CD4-positive, alpha-beta T cell treated with Interferon gamma for 1 hour (primary cell): ENCODE results near the gene TUBB4A.
A peak's percentile ranks its signal among the peaks of the same experiment; 100 is the strongest.
"Not testable (repeated sequence)": the region's sequence is repeated elsewhere in the genome, so short reads cannot be mapped to it uniquely, and the experiment has no call there.

Experiments
- DNase-seq: peaks from one replicate; pipeline ENCODE4 v3.0.0-alpha.2; 2020

Gene TUBB4A

GRCh38 chr19:6522712-6523111 is 20.6 kb upstream of the TUBB4A start:
- DNase-seq, result no peak

- DNase-seq, result peak; percentile 78
Measured at GRCh38 chr19:6521718-6522646, 19.9 kb upstream of the TUBB4A start.

- no peak for DNase-seq
Measured at GRCh38 chr19:6519289-6519688, 17.2 kb upstream of the TUBB4A start.

GRCh38 chr19:6518145-6518911 is 16.2 kb upstream of the TUBB4A start:
- DNase-seq, result peak; percentile 21

- DNase-seq, result peak; percentile 85
Measured at GRCh38 chr19:6516659-6517291, 14.7 kb upstream of the TUBB4A start.

- peak; percentile 77 for DNase-seq
Measured at GRCh38 chr19:6516018-6516658, 14.0 kb upstream of the TUBB4A start.

GRCh38 chr19:6514926-6515544 is 12.9 kb upstream of the TUBB4A start:
- DNase-seq, result no peak

DNA sequence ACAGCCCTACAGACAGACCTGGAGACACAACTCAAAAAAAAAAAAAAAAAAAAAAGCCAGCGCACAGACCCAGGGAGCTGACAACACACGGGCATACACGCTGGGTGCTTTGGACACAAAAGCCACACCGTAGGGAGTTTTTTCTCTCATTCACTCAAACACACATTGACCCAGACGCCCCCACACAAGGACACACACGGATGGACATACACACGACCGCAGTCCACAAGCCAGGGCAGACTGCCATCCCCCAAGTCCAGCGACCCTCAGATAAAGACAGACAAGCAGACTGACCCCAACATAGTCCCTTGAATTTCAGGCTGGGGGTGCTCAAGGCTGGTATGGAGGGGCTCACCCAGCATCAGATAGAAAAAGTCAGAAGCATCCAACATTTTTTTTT is 12.0 kb upstream of the TUBB4A start:
- DNase-seq, result no peak

DNA sequence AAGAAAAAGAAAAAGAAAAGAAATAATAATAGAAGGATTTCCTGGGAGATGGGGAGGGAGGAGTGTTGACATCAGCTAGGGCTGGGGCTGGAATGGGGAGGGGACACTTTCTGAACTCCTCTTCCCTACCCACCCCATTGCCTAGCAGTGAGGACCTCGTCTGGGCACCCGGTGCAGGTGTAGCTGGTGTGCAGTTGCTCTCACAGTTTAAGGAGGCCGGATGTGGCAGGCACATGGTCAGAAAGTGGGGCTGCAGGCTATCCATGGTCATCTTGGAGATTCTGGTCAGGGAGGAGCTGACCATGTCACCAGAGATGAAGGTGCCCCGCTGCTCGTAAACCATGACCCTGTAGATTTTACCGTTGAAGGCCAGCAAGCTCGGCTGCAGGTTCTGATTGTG is 8.5 kb upstream of the TUBB4A start:
- DNase-seq, result no peak

GRCh38 chr19:6509118-6509971 is 7.2 kb upstream of the TUBB4A start:
- no peak for DNase-seq

GRCh38 chr19:6508028-6508771 is 6.1 kb upstream of the TUBB4A start:
- not testable (repeated sequence) for DNase-seq

DNA sequence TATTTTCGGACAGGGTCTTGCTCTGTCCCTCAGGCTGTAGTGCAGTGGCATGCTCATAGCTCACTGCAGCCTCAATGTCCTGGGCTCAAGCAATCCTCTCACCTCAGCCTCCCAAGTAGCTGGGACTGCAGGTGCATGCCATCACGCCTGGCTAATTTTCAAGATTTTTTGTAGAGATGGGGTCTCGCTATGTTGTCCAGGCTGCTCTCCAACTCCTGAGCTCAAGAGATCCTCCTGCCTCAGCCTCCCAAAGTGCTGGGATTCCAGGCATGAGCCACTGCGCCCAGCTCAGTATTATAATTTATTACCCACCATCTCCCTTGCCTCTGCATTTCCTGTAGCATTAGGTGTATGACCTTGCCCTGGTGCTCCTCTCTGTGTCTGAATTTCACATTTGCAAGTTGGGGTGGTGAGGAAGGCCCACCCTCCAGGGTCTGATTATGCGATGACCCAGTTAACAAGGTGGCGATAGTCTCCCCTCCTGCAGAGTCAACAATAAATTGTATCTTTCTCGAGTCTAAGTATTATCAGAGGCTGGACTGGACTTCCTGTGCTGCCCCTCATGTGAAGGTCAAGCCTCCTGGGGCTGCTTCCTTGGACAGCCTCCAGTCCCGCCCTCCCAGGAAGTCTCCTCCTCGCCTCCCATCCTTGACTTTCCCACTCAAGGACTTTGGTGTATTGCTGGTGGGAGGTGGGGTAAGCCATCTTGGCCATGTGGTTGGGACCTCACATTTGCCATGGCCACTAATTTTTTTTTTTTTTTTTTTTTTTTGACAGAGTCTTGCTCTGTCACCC is 1.5 kb upstream of the TUBB4A start:
- no peak for DNase-seq

GRCh38 chr19:6500837-6501739 is 1.0 kb downstream of the TUBB4A start:
- DNase-seq, result no peak

GRCh38 chr19:6499052-6499790 is 2.9 kb downstream of the TUBB4A start:
- DNase-seq, result no peak

GRCh38 chr19:6498294-6499036 is 3.6 kb downstream of the TUBB4A start:
- no peak for DNase-seq

- no peak for DNase-seq
Measured at GRCh38 chr19:6495947-6496346, 6.2 kb downstream of the TUBB4A start.

- DNase-seq, result no peak
Measured at GRCh38 chr19:6494438-6495036, 7.6 kb downstream of the TUBB4A start.
